ENCODE measurements around the gene KIFC3.

DNA sequence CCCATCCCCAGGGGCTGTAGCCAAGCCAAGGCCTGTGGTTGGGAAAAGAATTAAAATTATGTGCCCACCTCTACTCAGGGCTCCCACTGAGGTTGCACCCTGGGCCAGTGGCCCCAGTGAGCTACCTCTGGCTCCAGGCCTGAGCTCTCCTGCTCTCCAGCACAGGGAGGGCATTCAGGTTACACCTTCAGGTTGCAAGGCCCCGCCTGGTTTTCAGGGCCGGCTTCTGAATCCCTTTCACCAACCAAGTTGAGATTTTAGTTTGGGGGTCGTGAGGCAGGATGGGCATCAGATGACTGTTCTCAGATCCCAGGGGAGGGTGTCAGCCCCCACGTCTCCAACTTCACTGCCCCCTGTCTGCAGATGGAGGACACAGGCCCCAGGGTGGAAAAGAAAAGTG lies 74.7 kb downstream of the KIFC3 start:
- TF ChIP-seq, protein P1, sequence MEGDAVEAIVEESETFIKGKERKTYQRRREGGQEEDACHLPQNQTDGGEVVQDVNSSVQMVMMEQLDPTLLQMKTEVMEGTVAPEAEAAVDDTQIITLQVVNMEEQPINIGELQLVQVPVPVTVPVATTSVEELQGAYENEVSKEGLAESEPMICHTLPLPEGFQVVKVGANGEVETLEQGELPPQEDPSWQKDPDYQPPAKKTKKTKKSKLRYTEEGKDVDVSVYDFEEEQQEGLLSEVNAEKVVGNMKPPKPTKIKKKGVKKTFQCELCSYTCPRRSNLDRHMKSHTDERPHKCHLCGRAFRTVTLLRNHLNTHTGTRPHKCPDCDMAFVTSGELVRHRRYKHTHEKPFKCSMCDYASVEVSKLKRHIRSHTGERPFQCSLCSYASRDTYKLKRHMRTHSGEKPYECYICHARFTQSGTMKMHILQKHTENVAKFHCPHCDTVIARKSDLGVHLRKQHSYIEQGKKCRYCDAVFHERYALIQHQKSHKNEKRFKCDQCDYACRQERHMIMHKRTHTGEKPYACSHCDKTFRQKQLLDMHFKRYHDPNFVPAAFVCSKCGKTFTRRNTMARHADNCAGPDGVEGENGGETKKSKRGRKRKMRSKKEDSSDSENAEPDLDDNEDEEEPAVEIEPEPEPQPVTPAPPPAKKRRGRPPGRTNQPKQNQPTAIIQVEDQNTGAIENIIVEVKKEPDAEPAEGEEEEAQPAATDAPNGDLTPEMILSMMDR (conservative IDR thresholded peaks at IDR 0.05), result no peak
- TF ChIP-seq ZFX (IDR thresholded peaks at IDR 0.05), result no peak

Data from C4-2B (cell line).